PC-9 (cell line): ENCODE data around the gene FARS2. TPM values are rescaled to one million over a fixed set of nuclear protein-coding genes. Genes with fewer than 3 reads are reported as not detected.

Source experiments
- BruUV-seq: library from RNA; stranded (reverse); fragments of 400-500 nt; replicated peaks from 2 replicates; lab custom pipeline; 2021; lab: Mats Ljungman, UMichigan
- CTCF ChIA-PET: fragments of 300-600 bp; sonication (Branson Sonifier 250); formaldehyde crosslinking; loops from one replicate; lab custom pipeline; 2022; ENCODE audit warnings: antibody characterized with exemption; lab: Charles Lee
- POLR2A ChIA-PET: fragments of 300-600 bp; sonication (Branson Sonifier 250); formaldehyde crosslinking; loops from one replicate; lab custom pipeline; 2022; ENCODE audit warnings: antibody characterized with exemption; ENCODE audit not compliant: unreplicated experiment; lab: Charles Lee
- DNase-seq, 2 experiments: peaks; one replicate each; pipeline versions ENCODE4 v3.0.0 to v3.0.0-alpha.2; 2015 to 2022; ENCODE audit warnings: mixed read lengths in 1 of 2
- H2AFZ ChIP-seq: fragments of 200-600 bp; sonication (generic); 2 replicates; pipeline ENCODE4 v1.8.1; 2017; ENCODE audit warnings: antibody characterized with exemption
- H3F3A ChIP-seq: fragments of 200-600 bp; sonication (generic); 2 replicates; pipeline ENCODE4 v1.8.1; 2017; ENCODE audit warnings: antibody characterized with exemption, mild to moderate bottlenecking, low read depth; ENCODE audit not compliant: insufficient read depth
- H3K27ac ChIP-seq: fragments of 200-600 bp; sonication (generic); 2 replicates; pipeline ENCODE4 v1.6.1; 2016; ENCODE audit warnings: mixed run types
- H3K27me3 ChIP-seq: fragments of 200-600 bp; sonication (generic); 2 replicates; pipeline ENCODE4 v1.6.1; 2016; ENCODE audit warnings: low read depth, mixed run types; ENCODE audit not compliant: insufficient read depth
- H3K36me3 ChIP-seq: fragments of 200-600 bp; sonication (generic); 2 replicates; pipeline ENCODE4 v1.6.1; 2016; ENCODE audit warnings: low read depth, mixed run types
- H3K4me1 ChIP-seq: fragments of 200-600 bp; sonication (generic); replicated peaks from 2 replicates; pipeline ENCODE4 v1.6.1; 2016; ENCODE audit warnings: mixed run types; ENCODE audit not compliant: insufficient read depth
- H3K4me2 ChIP-seq: fragments of 200-600 bp; sonication (generic); 2 replicates; pipeline ENCODE4 v1.6.1; 2017; ENCODE audit warnings: mixed run types
- H3K4me3 ChIP-seq: fragments of 200-600 bp; sonication (generic); 2 replicates; pipeline ENCODE4 v1.6.1; 2016; ENCODE audit warnings: mixed run types
- H3K79me2 ChIP-seq: fragments of 200-600 bp; sonication (generic); 2 replicates; pipeline ENCODE4 v1.6.1; 2017; ENCODE audit warnings: low read depth, mixed run types
- H3K9me2 ChIP-seq: fragments of 200-600 bp; sonication (generic); 2 replicates; pipeline ENCODE4 v1.8.1; 2017; ENCODE audit warnings: mild to moderate bottlenecking; ENCODE audit not compliant: insufficient read depth
- H3K9me3 ChIP-seq: fragments of 200-600 bp; sonication (generic); 2 replicates; pipeline ENCODE4 v1.8.1; 2016; ENCODE audit warnings: low read depth; ENCODE audit not compliant: insufficient read depth
- H4K20me1 ChIP-seq: fragments of 200-600 bp; sonication (generic); 2 replicates; pipeline ENCODE4 v1.8.1; 2017; ENCODE audit not compliant: insufficient read depth
- CTCF ChIP-seq: fragments of 200-600 bp; sonication (generic); conservative IDR thresholded peaks from 2 replicates; pipeline ENCODE4 v1.6.1; 2017; ENCODE audit warnings: mixed run types, antibody characterized with exemption, mild to moderate bottlenecking, moderate library complexity
- EZH2 ChIP-seq: fragments of 200-600 bp; sonication (generic); IDR thresholded peaks from 2 replicates; pipeline ENCODE4 v1.8.0; 2017; ENCODE audit warnings: antibody characterized with exemption, low read depth
- intact Hi-C: fragments of 100-400 bp; cut with micrococcal nuclease; formaldehyde crosslinking; loops from one replicate; pipeline ENCODE4 v1.10.0; 2022; ENCODE audit not compliant: unreplicated experiment
- total RNA-seq: library from RNA; stranded (reverse); gene quantifications from 2 replicates; pipeline ENCODE4 v1.2.3, GENCODE V29; 2021

Gene FARS2
- total RNA-seq, 1 experiment from 2014 or later: 26.7 TPM

GRCh38 chr6:5384276-5384675, 123.0 kb downstream of the FARS2 start:
- POLR2A ChIA-PET: no interaction called here
- H3K4me1 ChIP-seq: no peaks in the 10 kb centered on the region
- no peak overlapping the region for H3K27ac ChIP-seq
- no peaks in the 10 kb centered on the region for H4K20me1 ChIP-seq
- no peaks in the 10 kb centered on the region for H3K36me3 ChIP-seq
- no peaks in the 10 kb centered on the region for H3F3A ChIP-seq
- H3K4me2 ChIP-seq: no peak overlapping the region
- BruUV-seq: no TSS peak
- no peaks in the 10 kb centered on the region for H3K9me3 ChIP-seq
- no peak for TF ChIP-seq CTCF
- TF ChIP-seq EZH2: no peak
- no peaks in the 10 kb centered on the region for H3K79me2 ChIP-seq
- no peaks in the 10 kb centered on the region for H3K9me2 ChIP-seq
- intact Hi-C loops: no loop called here
- no peak overlapping the region for H2AFZ ChIP-seq
- CTCF ChIA-PET: no interaction called here
- no peak overlapping the region for H3K4me3 ChIP-seq
- no peaks in the 10 kb centered on the region for H3K27me3 ChIP-seq
- DNase-seq: no peak

- no peaks in the 10 kb centered on the region for H3K79me2 ChIP-seq
- H3K4me1 ChIP-seq: no peaks in the 10 kb centered on the region
- TF ChIP-seq CTCF (no peak), EZH2 (no peak)
- no peak overlapping the region for H3K27ac ChIP-seq
- no peaks in the 10 kb centered on the region for H3K9me2 ChIP-seq
- intact Hi-C loops: no loop called here
- H4K20me1 ChIP-seq: no peaks in the 10 kb centered on the region
- no peaks in the 10 kb centered on the region for H3K36me3 ChIP-seq
- no TSS peak for BruUV-seq
- ChIA-PET CTCF (interaction anchor here (0.5 kb wide), 1 partner anchor 459 kb away, joined by 3 read pairs; no protein-coding TSS in a partner anchor), POLR2A (no interaction called here)
- no peaks in the 10 kb centered on the region for H3F3A ChIP-seq
- no peaks in the 10 kb centered on the region for H3K27me3 ChIP-seq
- no peak overlapping the region for H3K4me2 ChIP-seq
- no peak for DNase-seq
- no peaks in the 10 kb centered on the region for H3K9me3 ChIP-seq
- H3K4me3 ChIP-seq: no peak overlapping the region
- H2AFZ ChIP-seq: no peak overlapping the region
Measured at GRCh38 chr6:5388326-5388725, 127.0 kb downstream of the FARS2 start.

- no peaks in the 10 kb centered on the region for H3K9me3 ChIP-seq
- ChIA-PET CTCF (no interaction called here), POLR2A (interaction anchor here (0.5 kb wide), 1 partner anchor 888 kb away, joined by 3 read pairs; no protein-coding TSS in a partner anchor)
- no peaks in the 10 kb centered on the region for H3K36me3 ChIP-seq
- no peaks in the 10 kb centered on the region for H3K79me2 ChIP-seq
- BruUV-seq: no TSS peak
- no peaks in the 10 kb centered on the region for H3K4me1 ChIP-seq
- H3K4me3 ChIP-seq: no peak overlapping the region
- H3K4me2 ChIP-seq: no peak overlapping the region
- H4K20me1 ChIP-seq: no peaks in the 10 kb centered on the region
- TF ChIP-seq EZH2 (no peak), CTCF (no peak)
- H3K27me3 ChIP-seq: no peaks in the 10 kb centered on the region
- no peak overlapping the region for H3K27ac ChIP-seq
- H2AFZ ChIP-seq: no peak overlapping the region
- no peaks in the 10 kb centered on the region for H3F3A ChIP-seq
- H3K9me2 ChIP-seq: no peaks in the 10 kb centered on the region
- intact Hi-C loops: no loop called here
- DNase-seq: no peak
Measured at GRCh38 chr6:5389086-5389745, 127.9 kb downstream of the FARS2 start.
